PFSK-1 (cell line): Measurements from ENCODE around the gene ASF1B.

ENCODE experiments used
- FOXP2 ChIP-seq: optimal IDR thresholded peaks from 2 replicates; pipeline ENCODE3; 2011; ENCODE audit warnings: borderline replicate concordance, control low read depth, inconsistent platforms; ENCODE audit not compliant: insufficient read depth; ENCODE audit errors: extremely low read length, extremely low read depth
- POLR2AphosphoS5 ChIP-seq: IDR thresholded peaks from 2 replicates; pipeline ENCODE4 v1.6.1; 2012; ENCODE audit warnings: low read depth, mild to moderate bottlenecking, control low read depth, low read length, moderate library complexity
- REST ChIP-seq, 2 experiments: IDR thresholded peaks; 2 replicates each; pipeline versions ENCODE4 v1.6.1 to v1.8.0; 2011 to 2012; ENCODE audit warnings: low read depth in 2 of 2, low read length in 2 of 2, control low read depth in 1 of 2, inconsistent platforms in 1 of 2, mild to moderate bottlenecking in 1 of 2, moderate library complexity in 1 of 2; ENCODE audit not compliant: insufficient read depth in 1 of 2
- SIN3A ChIP-seq: IDR thresholded peaks from 2 replicates; pipeline ENCODE4 v1.6.1; 2012; ENCODE audit warnings: mild to moderate bottlenecking, low read length, moderate library complexity, borderline replicate concordance; ENCODE audit not compliant: insufficient read depth
- TAF1 ChIP-seq: IDR thresholded peaks from 2 replicates; pipeline ENCODE4 v1.6.1; 2012; ENCODE audit warnings: low read length, control low read depth, borderline replicate concordance; ENCODE audit not compliant: insufficient read depth

The ASF1B gene

DNA sequence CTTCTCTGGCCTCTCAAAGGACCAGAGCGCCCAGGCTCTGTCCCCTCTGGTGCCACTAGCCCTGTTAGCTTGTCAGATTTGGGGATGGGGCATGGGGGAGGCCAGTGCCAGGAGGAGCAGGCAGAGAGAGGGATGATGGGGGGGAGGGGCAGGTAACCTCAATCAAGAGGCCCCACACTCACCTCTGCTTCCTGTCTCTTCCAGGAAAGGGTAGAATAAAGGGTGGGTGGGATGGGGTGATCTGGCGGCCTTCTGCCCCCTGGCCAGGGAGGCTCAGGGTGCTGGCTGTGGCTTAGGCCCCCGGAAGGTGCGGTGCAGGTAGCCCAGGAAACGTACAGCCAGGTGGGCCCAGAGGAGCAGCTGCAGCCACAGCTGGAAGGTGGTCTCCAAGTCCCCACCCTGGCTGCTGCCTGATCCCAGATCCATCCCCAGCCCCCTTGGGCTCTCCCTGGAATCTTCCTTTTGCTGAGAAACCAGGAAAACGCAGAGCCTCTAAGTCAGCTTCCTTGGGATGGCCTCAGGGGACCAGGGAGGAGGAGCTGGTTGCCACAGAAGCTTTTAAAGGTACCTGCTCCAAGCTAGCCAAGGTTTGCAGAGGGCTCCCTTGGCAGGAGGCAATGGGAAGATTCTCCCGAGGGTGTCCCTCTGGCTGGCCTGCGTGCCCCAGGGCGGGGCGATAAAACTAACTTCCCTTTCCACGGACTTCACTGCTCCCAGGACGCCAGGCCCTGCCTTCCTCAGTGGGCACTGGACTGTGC, 24.2 kb downstream of the ASF1B start:
- no peak for TF ChIP-seq REST (IDR thresholded peaks at IDR 0.05; ENCODE audit: insufficient read depth in 1 of 2, low read depth in 2 of 2, low read length in 2 of 2)
- no peak for TF ChIP-seq SIN3A
- TF ChIP-seq TAF1, result no peak

DNA sequence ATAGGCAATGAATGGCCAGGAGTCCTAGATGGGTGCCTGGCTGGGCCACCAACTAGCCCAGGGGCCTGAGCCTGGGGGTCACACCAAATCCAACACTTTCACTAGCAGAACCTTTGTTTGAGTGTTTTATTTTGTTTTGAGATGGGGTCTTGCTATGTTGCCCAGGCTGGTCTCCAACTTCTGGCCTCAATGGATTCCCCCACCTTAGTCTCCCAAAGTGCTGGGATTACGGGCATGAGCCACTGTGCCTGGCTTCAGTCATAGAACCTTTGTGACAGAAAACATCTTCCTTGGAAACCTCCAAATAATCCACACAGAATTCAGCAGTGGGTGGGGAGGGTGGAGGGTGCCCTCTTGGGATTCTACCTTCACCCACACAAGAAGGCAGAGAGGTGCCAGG, 24.9 kb downstream of the ASF1B start:
- TF ChIP-seq SIN3A, result no peak
- no peak for TF ChIP-seq FOXP2
- no peak for TF ChIP-seq POLR2AphosphoS5
- no peak for TF ChIP-seq REST (IDR thresholded peaks at IDR 0.05; ENCODE audit: insufficient read depth in 1 of 2, low read depth in 2 of 2, low read length in 2 of 2)
- no peak for TF ChIP-seq TAF1

DNA sequence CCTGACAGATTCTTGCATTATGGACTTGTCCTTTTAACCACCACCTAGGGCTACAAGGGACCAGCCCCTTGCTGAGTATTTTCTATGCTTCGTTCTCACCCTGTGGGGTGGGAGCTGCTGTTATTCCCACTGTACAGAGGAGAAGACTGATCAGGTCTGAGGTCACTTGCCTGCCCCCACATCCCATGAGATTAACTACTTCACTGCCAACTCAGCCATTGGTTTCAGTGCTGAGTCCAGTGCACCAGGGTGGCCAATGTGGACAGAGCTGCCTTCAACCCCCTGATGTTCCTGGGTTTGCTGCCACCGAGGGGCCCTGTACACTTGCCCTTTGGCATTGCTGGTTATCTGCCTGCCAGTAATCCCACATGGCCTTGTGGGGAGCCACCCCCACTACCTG, 25.7 kb downstream of the ASF1B start:
- no peak for TF ChIP-seq SIN3A
- no peak for TF ChIP-seq FOXP2
- TF ChIP-seq TAF1, result no peak
- TF ChIP-seq REST (IDR thresholded peaks at IDR 0.05; ENCODE audit: insufficient read depth in 1 of 2, low read depth in 2 of 2, low read length in 2 of 2), result no peak
- TF ChIP-seq POLR2AphosphoS5, result no peak

GRCh38 chr19:14107581-14108461, 28.6 kb downstream of the ASF1B start:
- TF ChIP-seq SIN3A (no peak), POLR2AphosphoS5 (no peak), REST (IDR thresholded peaks at IDR 0.05; ENCODE audit: insufficient read depth in 1 of 2, low read depth in 2 of 2, low read length in 2 of 2) (no peak), FOXP2 (no peak), TAF1 (no peak)
